ENCODE measurements around the gene TXNDC15.

DNA sequence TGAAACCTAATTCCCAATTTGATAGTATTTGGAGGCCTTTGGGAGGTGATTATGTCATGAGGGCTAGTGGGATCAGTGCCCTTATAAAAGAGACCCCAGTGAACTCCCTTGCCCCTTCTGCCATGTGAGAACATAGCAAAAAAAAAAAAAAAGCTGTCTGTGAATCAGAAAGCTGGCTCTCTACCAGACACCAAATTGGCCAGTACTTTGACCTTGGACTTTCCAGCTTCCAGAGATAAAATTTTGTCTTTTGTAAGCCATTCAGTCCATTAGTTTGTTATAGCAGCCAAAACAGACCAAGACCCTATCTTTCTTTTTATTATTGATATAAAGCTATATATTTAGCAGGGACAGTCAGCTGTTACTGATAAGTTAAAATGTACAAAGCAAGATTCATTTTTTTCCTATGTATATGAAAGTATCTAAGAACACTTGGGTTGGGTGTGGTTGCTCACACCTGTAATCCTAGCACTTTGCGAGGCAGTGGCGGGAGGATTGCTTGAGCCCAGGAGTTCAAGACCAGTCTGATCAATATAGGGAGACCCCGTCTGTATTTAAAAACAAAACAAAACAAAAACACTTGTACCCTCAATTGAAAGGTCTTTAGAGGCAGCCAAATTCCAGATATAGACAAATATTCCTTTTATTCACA, 36.5 kb upstream of the TXNDC15 start:
- no peak for TF ChIP-seq EZH2 (conservative IDR thresholded peaks at IDR 0.05; ENCODE audit: low read depth, low read length)
- TF ChIP-seq CBX5 (CRISPR knock-in tag; IDR thresholded peaks at IDR 0.05; ENCODE audit: borderline replicate concordance), result no peak
- TF ChIP-seq, protein P1, sequence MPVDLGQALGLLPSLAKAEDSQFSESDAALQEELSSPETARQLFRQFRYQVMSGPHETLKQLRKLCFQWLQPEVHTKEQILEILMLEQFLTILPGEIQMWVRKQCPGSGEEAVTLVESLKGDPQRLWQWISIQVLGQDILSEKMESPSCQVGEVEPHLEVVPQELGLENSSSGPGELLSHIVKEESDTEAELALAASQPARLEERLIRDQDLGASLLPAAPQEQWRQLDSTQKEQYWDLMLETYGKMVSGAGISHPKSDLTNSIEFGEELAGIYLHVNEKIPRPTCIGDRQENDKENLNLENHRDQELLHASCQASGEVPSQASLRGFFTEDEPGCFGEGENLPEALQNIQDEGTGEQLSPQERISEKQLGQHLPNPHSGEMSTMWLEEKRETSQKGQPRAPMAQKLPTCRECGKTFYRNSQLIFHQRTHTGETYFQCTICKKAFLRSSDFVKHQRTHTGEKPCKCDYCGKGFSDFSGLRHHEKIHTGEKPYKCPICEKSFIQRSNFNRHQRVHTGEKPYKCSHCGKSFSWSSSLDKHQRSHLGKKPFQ (CRISPR knock-in tag; IDR thresholded peaks at IDR 0.05; ENCODE audit: insufficient replicate concordance), result no peak
- TF ChIP-seq MAFK (conservative IDR thresholded peaks at IDR 0.05 in 1 of 2, IDR thresholded peaks at IDR 0.05 in 1 of 2; ENCODE audit: low read length in 2 of 2), result no peak
- no peak for TF ChIP-seq ZNF335 (CRISPR knock-in tag; IDR thresholded peaks at IDR 0.05)
- TF ChIP-seq, protein P2, sequence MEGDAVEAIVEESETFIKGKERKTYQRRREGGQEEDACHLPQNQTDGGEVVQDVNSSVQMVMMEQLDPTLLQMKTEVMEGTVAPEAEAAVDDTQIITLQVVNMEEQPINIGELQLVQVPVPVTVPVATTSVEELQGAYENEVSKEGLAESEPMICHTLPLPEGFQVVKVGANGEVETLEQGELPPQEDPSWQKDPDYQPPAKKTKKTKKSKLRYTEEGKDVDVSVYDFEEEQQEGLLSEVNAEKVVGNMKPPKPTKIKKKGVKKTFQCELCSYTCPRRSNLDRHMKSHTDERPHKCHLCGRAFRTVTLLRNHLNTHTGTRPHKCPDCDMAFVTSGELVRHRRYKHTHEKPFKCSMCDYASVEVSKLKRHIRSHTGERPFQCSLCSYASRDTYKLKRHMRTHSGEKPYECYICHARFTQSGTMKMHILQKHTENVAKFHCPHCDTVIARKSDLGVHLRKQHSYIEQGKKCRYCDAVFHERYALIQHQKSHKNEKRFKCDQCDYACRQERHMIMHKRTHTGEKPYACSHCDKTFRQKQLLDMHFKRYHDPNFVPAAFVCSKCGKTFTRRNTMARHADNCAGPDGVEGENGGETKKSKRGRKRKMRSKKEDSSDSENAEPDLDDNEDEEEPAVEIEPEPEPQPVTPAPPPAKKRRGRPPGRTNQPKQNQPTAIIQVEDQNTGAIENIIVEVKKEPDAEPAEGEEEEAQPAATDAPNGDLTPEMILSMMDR (CRISPR knock-in tag; IDR thresholded peaks at IDR 0.05), result no peak
- no peak for TF ChIP-seq ZBTB7A (CRISPR knock-in tag; IDR thresholded peaks at IDR 0.05)
- TF ChIP-seq, protein P3, sequence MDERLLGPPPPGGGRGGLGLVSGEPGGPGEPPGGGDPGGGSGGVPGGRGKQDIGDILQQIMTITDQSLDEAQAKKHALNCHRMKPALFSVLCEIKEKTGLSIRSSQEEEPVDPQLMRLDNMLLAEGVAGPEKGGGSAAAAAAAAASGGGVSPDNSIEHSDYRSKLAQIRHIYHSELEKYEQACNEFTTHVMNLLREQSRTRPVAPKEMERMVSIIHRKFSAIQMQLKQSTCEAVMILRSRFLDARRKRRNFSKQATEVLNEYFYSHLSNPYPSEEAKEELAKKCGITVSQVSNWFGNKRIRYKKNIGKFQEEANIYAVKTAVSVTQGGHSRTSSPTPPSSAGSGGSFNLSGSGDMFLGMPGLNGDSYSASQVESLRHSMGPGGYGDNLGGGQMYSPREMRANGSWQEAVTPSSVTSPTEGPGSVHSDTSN (CRISPR knock-in tag; IDR thresholded peaks at IDR 0.05), result no peak

All from HepG2 (cell line).